Mammary epithelial cell (primary cell): Measurements from ENCODE around the gene AP1S2.

ENCODE experiments used
- CTCF ChIP-seq, 2 donors: IDR thresholded peaks in 1 of 2; conservative IDR thresholded peaks in 1 of 2; 2 replicates each; pipeline ENCODE4 v1.5.1; 2011 to 2012; ENCODE audit warnings: inconsistent platforms in 2 of 2, low read length in 2 of 2, mild to moderate bottlenecking in 2 of 2, control low read depth in 1 of 2, low read depth in 1 of 2; ENCODE audit not compliant: insufficient read depth in 1 of 2; ENCODE audit errors: extremely low read depth in 1 of 2
- EZH2 ChIP-seq: IDR thresholded peaks from 2 replicates; pipeline ENCODE4 v1.6.1; 2012; ENCODE audit warnings: low read length, inconsistent platforms, borderline replicate concordance

DNA sequence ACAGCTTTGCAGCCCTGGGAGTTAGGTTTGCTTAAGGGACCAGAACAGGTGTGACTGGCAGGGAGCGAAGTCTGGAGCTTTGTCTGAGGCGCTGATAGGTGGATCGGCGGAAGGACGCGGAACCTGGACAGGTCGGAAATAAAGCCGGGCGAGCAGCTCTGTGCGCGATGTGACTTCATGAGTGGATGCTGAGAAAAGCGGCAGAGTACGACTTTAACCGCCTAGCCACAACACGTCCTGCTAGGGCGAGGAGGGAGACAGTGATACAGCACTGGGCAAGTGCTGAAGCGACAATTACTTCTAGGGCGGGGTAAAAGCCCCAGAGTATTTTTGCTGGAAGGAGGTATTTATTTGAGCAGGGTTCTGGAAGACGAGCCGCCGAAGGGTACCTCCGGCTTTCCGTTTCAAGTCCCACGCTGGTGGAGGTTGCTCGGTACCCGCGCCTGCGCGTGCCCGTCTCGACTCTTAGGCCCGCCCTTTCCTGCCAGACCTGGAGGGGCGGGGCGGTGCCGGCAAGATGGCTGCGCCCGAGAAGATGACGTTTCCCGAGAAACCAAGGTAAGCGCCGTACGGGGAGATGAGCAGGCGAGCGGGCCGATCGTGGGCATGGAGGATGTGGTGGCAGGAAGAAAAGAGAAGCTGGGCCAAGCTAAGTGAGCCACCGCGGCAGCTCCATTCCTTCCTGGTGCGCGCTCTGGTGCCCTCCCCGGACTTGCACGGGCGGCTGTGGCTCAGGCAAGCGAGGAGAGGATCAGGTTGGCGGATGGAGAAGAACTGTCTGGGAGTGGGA lies 64.4 kb downstream of the AP1S2 start, which contains the start of gene ZRSR2:
- TF ChIP-seq CTCF (conservative IDR thresholded peaks at IDR 0.05 in 1 of 2, IDR thresholded peaks at IDR 0.05 in 1 of 2; ENCODE audit: extremely low read depth in 1 of 2, insufficient read depth in 1 of 2, low read depth in 1 of 2, low read length in 2 of 2) (peak in 1 of 2 donors; percentile 7), EZH2 (no peak)
